Keratinocyte (primary cell): ENCODE measurements around the gene TMEM132C. TPM values are rescaled to one million over a fixed set of nuclear protein-coding genes. Genes with fewer than 3 reads are reported as not detected.

Experiments used
- DNase-seq: peaks from one replicate; pipeline ENCODE4 v3.0.0-alpha.2; 2011; ENCODE audit warnings: low read depth, missing footprints, low spot score
- FAIRE-seq: peaks from 2 replicates; lab custom pipeline; 2011; peaks lifted over from hg19 to GRCh38; lab: Jason Lieb, UNC
- H2AFZ ChIP-seq: 2 replicates; pipeline ENCODE4 v1.6.0; 2012; ENCODE audit warnings: low read length, control low read depth, inconsistent platforms; ENCODE audit not compliant: control insufficient read depth
- H3K27ac ChIP-seq: 2 replicates; pipeline ENCODE4 v1.5.1; 2011; ENCODE audit warnings: low read length; ENCODE audit not compliant: control insufficient read depth, insufficient read depth
- H3K27me3 ChIP-seq: 3 replicates; pipeline ENCODE4 v1.6.0; 2011; ENCODE audit warnings: low read length; ENCODE audit not compliant: control insufficient read depth, insufficient read depth; ENCODE audit errors: extremely low read depth
- H3K36me3 ChIP-seq, 2 experiments: 2 replicates in 1 of 2; 3 replicates in 1 of 2; pipeline ENCODE4 v1.5.1; 2011; ENCODE audit warnings: low read length in 2 of 2, mild to moderate bottlenecking in 1 of 2; ENCODE audit not compliant: control insufficient read depth in 2 of 2, insufficient read depth in 2 of 2; ENCODE audit errors: extremely low read depth in 1 of 2
- H3K4me1 ChIP-seq: 3 replicates; pipeline ENCODE4 v1.5.1; 2011; ENCODE audit warnings: low read length; ENCODE audit not compliant: control insufficient read depth, insufficient read depth; ENCODE audit errors: extremely low read depth
- H3K4me2 ChIP-seq: 3 replicates; pipeline ENCODE4 v1.6.0; 2011; ENCODE audit warnings: low read depth, low read length; ENCODE audit not compliant: control insufficient read depth, insufficient read depth; ENCODE audit errors: extremely low read depth
- H3K4me3 ChIP-seq, 3 experiments: fragments of 200-600 bp in 1 of 3; sonication (generic) in 1 of 3; 2 replicates in 2 of 3; 3 replicates in 1 of 3; pipeline ENCODE4 v1.5.1; 2011 to 2016; ENCODE audit warnings: low read length in 3 of 3, mild to moderate bottlenecking in 3 of 3, control low read depth in 2 of 3, inconsistent platforms in 1 of 3, low read depth in 1 of 3, mixed read lengths in 1 of 3, mixed run types in 1 of 3, moderate library complexity in 1 of 3; ENCODE audit not compliant: control insufficient read depth in 2 of 3, insufficient read depth in 2 of 3; ENCODE audit errors: extremely low read depth in 1 of 3
- H3K79me2 ChIP-seq: 2 replicates; pipeline ENCODE4 v1.6.0; 2012; ENCODE audit warnings: low read length; ENCODE audit not compliant: control insufficient read depth, insufficient read depth
- H3K9ac ChIP-seq: 3 replicates; pipeline ENCODE4 v1.6.0; 2011; ENCODE audit warnings: low read length; ENCODE audit not compliant: control insufficient read depth, insufficient read depth; ENCODE audit errors: extremely low read depth
- H3K9me1 ChIP-seq: 3 replicates; pipeline ENCODE4 v1.6.0; 2011; ENCODE audit warnings: low read length; ENCODE audit not compliant: control insufficient read depth, insufficient read depth; ENCODE audit errors: extremely low read depth
- H3K9me3 ChIP-seq: 2 replicates; pipeline ENCODE4 v1.5.1; 2012; ENCODE audit warnings: low read depth, low read length; ENCODE audit not compliant: control insufficient read depth
- H4K20me1 ChIP-seq: 3 replicates; pipeline ENCODE4 v1.6.0; 2011; ENCODE audit warnings: low read length; ENCODE audit not compliant: control insufficient read depth, insufficient read depth; ENCODE audit errors: extremely low read depth
- CTCF ChIP-seq, 3 experiments: IDR thresholded peaks in 1 of 3; conservative IDR thresholded peaks in 1 of 3; optimal IDR thresholded peaks in 1 of 3; 2 replicates in 2 of 3; 3 replicates in 1 of 3; pipeline versions ENCODE3 to v1.5.1; 2011; ENCODE audit warnings: low read length in 3 of 3, mild to moderate bottlenecking in 3 of 3, moderate library complexity in 2 of 3, control low read depth in 1 of 3, inconsistent platforms in 1 of 3; ENCODE audit not compliant: insufficient read depth in 2 of 3; ENCODE audit errors: extremely low read depth in 1 of 3
- EZH2 ChIP-seq: IDR thresholded peaks from one replicate; pipeline ENCODE4 v1.6.1; 2012; ENCODE audit warnings: inconsistent platforms, mild to moderate bottlenecking, low read length, moderate library complexity
- dilution Hi-C: fragments of 300-500 bp; cut with MboI; formaldehyde crosslinking; loops from one replicate; pipeline ENCODE4 v1.7.0; 2020; ENCODE audit warnings: low sequenced_read_pairs; ENCODE audit not compliant: extremely low pct_ligation_motif_present
- polyA plus RNA-seq, 5 experiments: library from polyadenylated mRNA; depleted of rRNA in 3 of 5; stranded (reverse) in 3 of 5; stranded (forward) in 1 of 5; unstranded in 1 of 5; fragments of >200 nt; gene quantifications; 1 replicate in 1 of 5; 2 replicates in 3 of 5; 3 replicates in 1 of 5; pipeline versions ENCODE4 v1.2.1 to v1.2.3, GENCODE V29; 2011 to 2012; ENCODE audit warnings: missing spikeins in 2 of 5, low read depth in 1 of 5, low replicate concordance in 1 of 5

The TMEM132C gene
- polyA plus RNA-seq, 1 donor (not counting 4 experiments of a cell fraction or from before 2014, with no cell fraction given) = not detected

- DNase-seq = no peak
- Histone ChIP-seq H3K27me3 (no peaks in the 10 kb centered on the region), H3K27ac (no peak overlapping the region), H4K20me1 (no peaks in the 10 kb centered on the region), H3K36me3 (no peaks in the 10 kb centered on the region), H3K4me3 (no peak overlapping the region), H3K9me3 (peaks cover 12% of the 10 kb centered on the region), H3K4me1 (no peaks in the 10 kb centered on the region), H3K9ac (no peak overlapping the region), H2AFZ (no peak overlapping the region), H3K9me1 (no peaks in the 10 kb centered on the region), H3K4me2 (no peak overlapping the region), H3K79me2 (no peaks in the 10 kb centered on the region)
- TF ChIP-seq CTCF (optimal IDR thresholded peaks at IDR 0.05 in 1 of 3, IDR thresholded peaks at IDR 0.05 in 1 of 3, conservative IDR thresholded peaks at IDR 0.05 in 1 of 3; ENCODE audit: extremely low read depth in 1 of 3, insufficient read depth in 2 of 3, low read length in 3 of 3) (no peak), EZH2 (no peak)
- dilution Hi-C loops = no loop called here
- no peak for FAIRE-seq
Observed at GRCh38 chr12:128626808-128627320, 359.9 kb downstream of the TMEM132C start.

- Histone ChIP-seq H3K9me1 (no peaks in the 10 kb centered on the region), H3K36me3 (no peaks in the 10 kb centered on the region), H3K9me3 (peaks cover 12% of the 10 kb centered on the region), H4K20me1 (no peaks in the 10 kb centered on the region), H3K27ac (no peak overlapping the region), H3K9ac (no peak overlapping the region), H2AFZ (no peak overlapping the region), H3K4me1 (no peaks in the 10 kb centered on the region), H3K4me2 (no peak overlapping the region), H3K27me3 (no peaks in the 10 kb centered on the region), H3K4me3 (no peak overlapping the region), H3K79me2 (no peaks in the 10 kb centered on the region)
- no peak for DNase-seq
- no peak for FAIRE-seq
- dilution Hi-C loops = no loop called here
- TF ChIP-seq CTCF (optimal IDR thresholded peaks at IDR 0.05 in 1 of 3, IDR thresholded peaks at IDR 0.05 in 1 of 3, conservative IDR thresholded peaks at IDR 0.05 in 1 of 3; ENCODE audit: extremely low read depth in 1 of 3, insufficient read depth in 2 of 3, low read length in 3 of 3) = no peak
- TF ChIP-seq EZH2 = no peak
Observed at GRCh38 chr12:128627659-128628058, 360.7 kb downstream of the TMEM132C start.
